HepG2 (cell line): Measurements from ENCODE around the gene ATP8B4. TPM values are rescaled to one million over a fixed set of nuclear protein-coding genes. Genes with fewer than 3 reads are reported as not detected.

ENCODE experiments used
- ATAC-seq: fragments of 200-7000 bp; cut with Tn5 transposase; 3 replicates; pipeline ENCODE4 v1.9.1; 2020; ENCODE audit warnings: mild to moderate bottlenecking, moderate library complexity
- BruUV-seq: library from RNA; stranded (reverse); fragments of 400-500 nt; replicated peaks from 2 replicates; lab custom pipeline; 2021; lab: Mats Ljungman, UMichigan
- CTCF ChIA-PET: fragments of 300-600 bp; formaldehyde crosslinking; extraction: SDS; loops from one replicate; lab custom pipeline; 2021; ENCODE audit warnings: low total read pairs, inconsistent platforms, low intra/inter-chr PET ratio; lab: Yijun Ruan, JAX
- POLR2A ChIA-PET: fragments of 350-600 bp; sonication (Branson Sonifier 250); formaldehyde crosslinking; loops from one replicate; lab custom pipeline; 2020; ENCODE audit warnings: antibody characterized with exemption, inconsistent platforms; lab: Yijun Ruan, JAX
- DNase-seq: peaks from one replicate; pipeline ENCODE4 v3.0.0-alpha.2; 2015; ENCODE audit warnings: low spot score
- FAIRE-seq: peaks from 3 replicates; lab custom pipeline; 2011; peaks lifted over from hg19 to GRCh38; lab: Jason Lieb, UNC
- H2AFZ ChIP-seq: one replicate; pipeline ENCODE4 v1.6.1; 2011; ENCODE audit warnings: low read length, inconsistent platforms
- H3K27ac ChIP-seq: fragments of 300-600 bp; 3 replicates; pipeline ENCODE4 v1.8.0; 2011; ENCODE audit warnings: mixed run types, mild to moderate bottlenecking, mixed read lengths, low read length, inconsistent platforms; ENCODE audit not compliant: insufficient read depth; ENCODE audit errors: extremely low read length
- H3K27me3 ChIP-seq, 2 experiments: fragments of 200-600 bp in 1 of 2; 2 replicates in 1 of 2; 3 replicates in 1 of 2; pipeline versions ENCODE4 v1.6.0 to v1.8.0; 2011; ENCODE audit warnings: low read length in 2 of 2, mild to moderate bottlenecking in 2 of 2, moderate library complexity in 2 of 2, inconsistent platforms in 1 of 2; ENCODE audit not compliant: insufficient read depth in 2 of 2, control insufficient read depth in 1 of 2
- H3K36me3 ChIP-seq, 2 experiments: fragments of 200-600 bp in 1 of 2; replicated peaks in 1 of 2; 2 replicates in 1 of 2; 3 replicates in 1 of 2; pipeline versions ENCODE4 v1.5.1 to v1.8.0; 2011; ENCODE audit warnings: low read length in 2 of 2, inconsistent platforms in 1 of 2; ENCODE audit not compliant: insufficient read depth in 2 of 2, control insufficient read depth in 1 of 2
- H3K4me1 ChIP-seq: 2 replicates; pipeline ENCODE4 v1.5.1; 2012; ENCODE audit warnings: low read length, inconsistent platforms; ENCODE audit not compliant: insufficient read depth
- H3K4me2 ChIP-seq: 2 replicates; pipeline ENCODE4 v1.6.0; 2011; ENCODE audit warnings: low read depth, low read length, inconsistent platforms
- H3K4me3 ChIP-seq, 3 experiments: fragments of 200-600 bp in 1 of 3; sonication (generic), shearing (Covaris generic) in 1 of 3; replicated peaks in 1 of 3; 2 replicates each; pipeline ENCODE4 v1.5.1; 2011 to 2016; ENCODE audit warnings: low read length in 3 of 3, inconsistent platforms in 2 of 3, low read depth in 2 of 3, mild to moderate bottlenecking in 2 of 3, control low read depth in 1 of 3, mixed read lengths in 1 of 3; ENCODE audit not compliant: insufficient read depth in 1 of 3
- H3K79me2 ChIP-seq: one replicate; pipeline ENCODE4 v1.6.1; 2011; ENCODE audit warnings: low read length, inconsistent platforms; ENCODE audit not compliant: insufficient read depth
- H3K9ac ChIP-seq: 2 replicates; pipeline ENCODE4 v1.6.0; 2011; ENCODE audit warnings: mild to moderate bottlenecking, low read depth, low read length, inconsistent platforms; ENCODE audit not compliant: insufficient read depth
- H3K9me3 ChIP-seq: 2 replicates; pipeline ENCODE4 v1.5.1; 2012; ENCODE audit warnings: mild to moderate bottlenecking, low read length
- H4K20me1 ChIP-seq: 2 replicates; pipeline ENCODE4 v1.6.0; 2011; ENCODE audit warnings: inconsistent platforms, mild to moderate bottlenecking, low read length, moderate library complexity; ENCODE audit not compliant: insufficient read depth
- ATF5 ChIP-seq: sonication (generic); formaldehyde crosslinking; IDR thresholded peaks from 2 replicates; pipeline ENCODE4 v1.4.0; 2020; ENCODE audit warnings: mild to moderate bottlenecking, low read depth, missing genetic modification reagents
- EEA1 ChIP-seq: sonication (generic); formaldehyde crosslinking; IDR thresholded peaks from 2 replicates; pipeline ENCODE4 v1.5.1; 2020; ENCODE audit warnings: mild to moderate bottlenecking, missing genetic modification reagents, borderline replicate concordance
- HNRNPH1 ChIP-seq: fragments of 200-400 bp; formaldehyde crosslinking; optimal IDR thresholded peaks from 2 replicates; pipeline ENCODE3; 2017; ENCODE audit warnings: mild to moderate bottlenecking, low read depth, low read length
- HNRNPL ChIP-seq: fragments of 200-400 bp; formaldehyde crosslinking; IDR thresholded peaks from 2 replicates; pipeline ENCODE4 v1.6.1; 2017; ENCODE audit warnings: mild to moderate bottlenecking, low read depth, low read length
- KLF13 ChIP-seq: sonication (generic); formaldehyde crosslinking; IDR thresholded peaks from 2 replicates; pipeline ENCODE4 v1.4.0; 2020; ENCODE audit warnings: mild to moderate bottlenecking, missing genetic modification reagents
- NFE2 ChIP-seq: sonication (generic); formaldehyde crosslinking; IDR thresholded peaks from 2 replicates; pipeline ENCODE4 v1.4.0; 2020; ENCODE audit warnings: missing genetic modification reagents
- NR2F6 ChIP-seq, 2 experiments: IDR thresholded peaks; 2 replicates each; pipeline ENCODE4 v1.6.1; 2016; ENCODE audit warnings: antibody characterized with exemption in 1 of 2, mild to moderate bottlenecking in 1 of 2
- SNRNP70 ChIP-seq: fragments of 200-400 bp; formaldehyde crosslinking; IDR thresholded peaks from 2 replicates; pipeline ENCODE4 v1.6.1; 2017; ENCODE audit warnings: mild to moderate bottlenecking, low read depth, low read length, moderate library complexity
- TARDBP ChIP-seq: sonication (generic); formaldehyde crosslinking; IDR thresholded peaks from 2 replicates; pipeline ENCODE4 v1.8.0; 2022; ENCODE audit warnings: mild to moderate bottlenecking, missing genetic modification reagents
- ZKSCAN5 ChIP-seq: sonication (generic); formaldehyde crosslinking; IDR thresholded peaks from 2 replicates; pipeline ENCODE4 v1.5.1; 2020; ENCODE audit warnings: mild to moderate bottlenecking, missing genetic modification reagents
- ZNF317 ChIP-seq: sonication (generic); formaldehyde crosslinking; IDR thresholded peaks from 2 replicates; pipeline ENCODE4 v1.5.0; 2020; ENCODE audit warnings: mild to moderate bottlenecking, missing genetic modification reagents
- ZNF501 ChIP-seq: sonication (generic); formaldehyde crosslinking; IDR thresholded peaks from 2 replicates; pipeline ENCODE4 v1.5.1; 2020; ENCODE audit warnings: mild to moderate bottlenecking, moderate library complexity, missing genetic modification reagents
- ZNF510 ChIP-seq: sonication (generic); formaldehyde crosslinking; IDR thresholded peaks from 2 replicates; pipeline ENCODE4 v1.4.0; 2020; ENCODE audit warnings: low read depth, mild to moderate bottlenecking, missing genetic modification reagents
- ZNF563 ChIP-seq: sonication (generic); formaldehyde crosslinking; IDR thresholded peaks from 2 replicates; pipeline ENCODE4 v1.8.0; 2022; ENCODE audit warnings: mild to moderate bottlenecking, moderate library complexity, missing genetic modification reagents
- ZNF567 ChIP-seq: sonication (generic); formaldehyde crosslinking; IDR thresholded peaks from 2 replicates; pipeline ENCODE4 v1.8.1; 2023; ENCODE audit warnings: mild to moderate bottlenecking, missing genetic modification reagents, borderline replicate concordance
- ZNF619 ChIP-seq: sonication (generic); formaldehyde crosslinking; IDR thresholded peaks from 2 replicates; pipeline ENCODE4 v1.4.0; 2020; ENCODE audit warnings: mild to moderate bottlenecking, missing genetic modification reagents
- WGBS: methylation state at CpG from one replicate; pipeline ENCODE4 v1.1.6; 2017; ENCODE audit warnings: low lambda C conversion rate; 5-methylcytosine and 5-hydroxymethylcytosine counted together
- in situ Hi-C: cut with HindIII; loops from 2 replicates; pipeline ENCODE4 v1.10.0; 2017; ENCODE audit warnings: low pct_unique_long_range_greater_than_20kb; ENCODE audit not compliant: extremely low pct_ligation_motif_present
- intact Hi-C: fragments of 100-400 bp; cut with micrococcal nuclease; formaldehyde crosslinking; loops from one replicate; pipeline ENCODE4 v1.10.0; 2022; ENCODE audit not compliant: unreplicated experiment
- polyA plus RNA-seq, 8 experiments: library from polyadenylated mRNA; depleted of rRNA in 3 of 8; stranded (reverse) in 7 of 8; unstranded in 1 of 8; fragments of >200 nt; fragmentation: Illumina TruSeq in 4 of 8; extraction: Trizol in 4 of 8; gene quantifications; 2 replicates each; pipeline versions ENCODE4 v1.2.1 to v1.2.3, GENCODE V29; 2011 to 2016; ENCODE audit warnings: low read depth in 4 of 8, missing spikeins in 1 of 8, mixed read lengths in 1 of 8; ENCODE audit not compliant: insufficient read depth in 1 of 8
- total RNA-seq, 5 experiments: library from RNA; depleted of rRNA; stranded (reverse); fragments of >200 nt; fragmentation: Illumina TruSeq; extraction: Trizol; gene quantifications; 2 replicates each; pipeline ENCODE4 v1.2.3, GENCODE V29; 2016; ENCODE audit warnings: low read depth in 1 of 5
- TF ChIP-seq, protein P1 (sequence below): sonication (generic); formaldehyde crosslinking; IDR thresholded peaks from 2 replicates; pipeline ENCODE4 v1.8.1; 2023; ENCODE audit warnings: mild to moderate bottlenecking, missing genetic modification reagents
- TF ChIP-seq, protein P2 (sequence below): sonication (generic); formaldehyde crosslinking; IDR thresholded peaks from 2 replicates; pipeline ENCODE4 v1.5.0; 2020; ENCODE audit warnings: mild to moderate bottlenecking, missing genetic modification reagents

ATP8B4 gene
- total and polyA plus RNA-seq, 2 of the 13 experiments (the other 11 are each of a cell fraction or from before 2014, with no cell fraction given) = 0.24 to 0.69 TPM

GRCh38 chr15:50112488-50113186 lies 6.4 kb downstream of the ATP8B4 start:
- no peaks in the 10 kb centered on the region for H3K4me1 ChIP-seq
- ATAC-seq (no peak), FAIRE-seq (no peak), DNase-seq (no peak)
- no peaks in the 10 kb centered on the region for H4K20me1 ChIP-seq
- H3K27me3 ChIP-seq = no peaks in the 10 kb centered on the region
- no peak overlapping the region for H3K27ac ChIP-seq
- no TSS peak for BruUV-seq
- WGBS = 67% methylated on average over 5 of the region's 5 CpGs
- H2AFZ ChIP-seq = no peak overlapping the region
- no peaks in the 10 kb centered on the region for H3K79me2 ChIP-seq
- H3K9me3 ChIP-seq = no peaks in the 10 kb centered on the region
- POLR2A ChIA-PET = no interaction called here
- TF ChIP-seq ZNF501 (CRISPR knock-in tag) (no peak), NFE2 (CRISPR knock-in tag) (no peak), ZNF567 (CRISPR knock-in tag) (no peak), EEA1 (no peak), ATF5 (CRISPR knock-in tag) (no peak), ZKSCAN5 (CRISPR knock-in tag) (no peak), TARDBP (CRISPR knock-in tag) (no peak), HNRNPH1 (no peak), SNRNP70 (no peak), KLF13 (CRISPR knock-in tag) (no peak), HNRNPL (no peak), NR2F6 (IDR thresholded peaks at IDR 0.05) (no peak), NR2F6 (CRISPR knock-in tag; IDR thresholded peaks at IDR 0.05) (no peak), ZNF563 (no peak), ZNF619 (CRISPR knock-in tag) (no peak), ZNF317 (CRISPR knock-in tag) (no peak), ZNF510 (CRISPR knock-in tag) (no peak)
- TF ChIP-seq, protein P1, sequence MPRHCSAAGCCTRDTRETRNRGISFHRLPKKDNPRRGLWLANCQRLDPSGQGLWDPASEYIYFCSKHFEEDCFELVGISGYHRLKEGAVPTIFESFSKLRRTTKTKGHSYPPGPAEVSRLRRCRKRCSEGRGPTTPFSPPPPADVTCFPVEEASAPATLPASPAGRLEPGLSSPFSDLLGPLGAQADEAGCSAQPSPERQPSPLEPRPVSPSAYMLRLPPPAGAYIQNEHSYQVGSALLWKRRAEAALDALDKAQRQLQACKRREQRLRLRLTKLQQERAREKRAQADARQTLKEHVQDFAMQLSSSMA (CRISPR knock-in tag) = no peak
- TF ChIP-seq, protein P2, sequence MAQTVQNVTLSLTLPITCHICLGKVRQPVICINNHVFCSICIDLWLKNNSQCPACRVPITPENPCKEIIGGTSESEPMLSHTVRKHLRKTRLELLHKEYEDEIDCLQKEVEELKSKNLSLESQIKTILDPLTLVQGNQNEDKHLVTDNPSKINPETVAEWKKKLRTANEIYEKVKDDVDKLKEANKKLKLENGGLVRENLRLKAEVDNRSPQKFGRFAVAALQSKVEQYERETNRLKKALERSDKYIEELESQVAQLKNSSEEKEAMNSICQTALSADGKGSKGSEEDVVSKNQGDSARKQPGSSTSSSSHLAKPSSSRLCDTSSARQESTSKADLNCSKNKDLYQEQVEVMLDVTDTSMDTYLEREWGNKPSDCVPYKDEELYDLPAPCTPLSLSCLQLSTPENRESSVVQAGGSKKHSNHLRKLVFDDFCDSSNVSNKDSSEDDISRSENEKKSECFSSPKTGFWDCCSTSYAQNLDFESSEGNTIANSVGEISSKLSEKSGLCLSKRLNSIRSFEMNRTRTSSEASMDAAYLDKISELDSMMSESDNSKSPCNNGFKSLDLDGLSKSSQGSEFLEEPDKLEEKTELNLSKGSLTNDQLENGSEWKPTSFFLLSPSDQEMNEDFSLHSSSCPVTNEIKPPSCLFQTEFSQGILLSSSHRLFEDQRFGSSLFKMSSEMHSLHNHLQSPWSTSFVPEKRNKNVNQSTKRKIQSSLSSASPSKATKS (CRISPR knock-in tag) = no peak
- no peak overlapping the region for H3K4me2 ChIP-seq
- H3K9ac ChIP-seq = no peak overlapping the region
- in situ Hi-C loops = no loop called here
- CTCF ChIA-PET = no interaction called here
- H3K4me3 ChIP-seq = no peak overlapping the region
- intact Hi-C loops = no loop called here
- no peaks in the 10 kb centered on the region for H3K36me3 ChIP-seq
